Psoas muscle (tissue), 8 donors: ENCODE measurements around the gene RNF150. TPM values are rescaled to one million over a fixed set of nuclear protein-coding genes. Genes with fewer than 3 reads are reported as not detected.

ENCODE experiments used
- ATAC-seq, 4 donors: fragments of 200-7000 bp; cut with Tn5 transposase; one replicate each; pipeline ENCODE4 v1.9.1; 2020; ENCODE audit warnings: moderate library complexity in 3 of 4, mild to moderate bottlenecking in 2 of 4
- DNase-seq, 2 donors: peaks; one replicate each; pipeline ENCODE4 v3.0.0-alpha.2; 2020
- H3K27ac ChIP-seq: fragments of 200-600 bp; one replicate; pipeline ENCODE4 v1.8.0; 2022
- H3K27me3 ChIP-seq, 3 donors: fragments of 200-600 bp in 1 of 3; one replicate each; pipeline versions ENCODE4 v1.6.1 to v1.8.0; 2013 to 2022; ENCODE audit warnings: low read length in 2 of 3, mild to moderate bottlenecking in 2 of 3, moderate library complexity in 1 of 3; ENCODE audit not compliant: insufficient read depth in 3 of 3
- H3K36me3 ChIP-seq, 2 donors: fragments of 200-600 bp in 1 of 2; one replicate each; pipeline versions ENCODE4 v1.6.1 to v1.8.0; 2013 to 2022; ENCODE audit warnings: low read depth in 1 of 2, mild to moderate bottlenecking in 1 of 2, moderate library complexity in 1 of 2; ENCODE audit not compliant: insufficient read depth in 1 of 2
- H3K4me1 ChIP-seq: fragments of 200-600 bp; one replicate; pipeline ENCODE4 v1.8.0; 2022
- H3K4me3 ChIP-seq: fragments of 200-600 bp; one replicate; pipeline ENCODE4 v1.8.0; 2022; ENCODE audit warnings: mild to moderate bottlenecking
- H3K9me3 ChIP-seq: fragments of 200-600 bp; one replicate; pipeline ENCODE4 v1.8.0; 2022
- CTCF ChIP-seq: fragments of 200-600 bp; IDR thresholded peaks from one replicate; pipeline ENCODE4 v1.8.0; 2022; ENCODE audit warnings: antibody characterized with exemption
- WGBS, 3 donors: extraction: QIAGEN DNeasy Blood & Tissue Kit; methylation state at CpG; one replicate each; pipeline versions ENCODE4 v1.1.6 to v1.1.7; 2013; 5-methylcytosine and 5-hydroxymethylcytosine counted together
- intact Hi-C, 2 donors: fragments of 100-400 bp; cut with DNase I; formaldehyde crosslinking; loops; one replicate each; pipeline versions ENCODE4 v1.11.0 to v1.14.2; 2022
- polyA plus RNA-seq, 3 donors: library from polyadenylated mRNA; stranded (reverse); fragments of 200-250 nt; gene quantifications; one replicate each; pipeline ENCODE4 v1.2.3, GENCODE V29; 2013
- total RNA-seq, 4 donors: library from RNA; stranded (reverse); fragmentation: NEBNext Ultra II Directional in 2 of 4; extraction: Animal tissue kit (Norgen Biotek cat#: 25700) in 2 of 4; gene quantifications; one replicate each; pipeline versions ENCODE4 v1.2.1 to v1.2.4, GENCODE V29; 2021 to 2023
- donor health status: healthy with polysubstance abuse.
- donor health status: DM: no; HTN: no; CAD: no; lungs with moderate emphysema.
- donor health status: Bipolar disorder and iron deficiency.
- donor health status: healthy.
- donor health status: DM: yes; HTN: yes; CAD: no.
- donor health status: DM: no; HTN: no; CAD: no.
- donor health status: DM: no; HTN: no; CAD: no.
- donor health status: DM: yes; HTN: yes; CAD: no.

RNF150 gene
- total and polyA plus RNA-seq, 7 donors, result 0.78 to 12.6 (median 3.2) TPM

DNA sequence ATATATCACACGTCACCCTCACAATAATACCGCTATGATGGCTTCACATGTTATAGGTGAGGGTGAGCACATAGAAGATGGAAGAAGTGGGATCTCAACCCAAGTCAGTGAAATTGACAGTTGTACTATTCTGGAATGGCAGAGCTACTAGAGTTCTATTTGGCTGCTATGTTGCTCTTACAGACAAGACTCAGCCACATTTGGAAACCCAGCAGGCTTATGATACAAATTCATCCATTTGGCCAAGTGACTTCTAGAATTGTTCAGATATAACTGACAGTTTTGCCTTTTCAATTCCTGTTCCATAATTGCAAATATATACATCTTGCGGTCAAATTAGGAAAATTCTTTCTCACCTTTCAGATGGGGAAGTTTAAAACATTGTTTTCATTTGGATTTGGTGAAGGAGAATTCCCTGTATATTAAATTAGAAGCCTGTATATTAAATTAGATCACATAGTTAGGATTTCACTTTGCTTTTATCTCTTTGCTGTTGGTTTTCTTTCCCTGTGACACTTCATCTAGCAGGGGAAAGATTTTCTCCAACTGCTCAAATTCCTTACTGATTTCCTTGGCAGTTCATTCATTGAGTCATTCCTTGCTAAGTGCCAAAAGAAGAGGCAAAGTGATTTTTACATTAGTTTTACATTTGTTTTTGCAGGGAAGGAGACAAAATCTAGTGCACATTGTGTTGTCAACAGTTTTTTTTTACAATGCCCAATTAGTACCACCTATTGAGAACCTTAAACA is 256.5 kb downstream of the RNF150 start:
- intact Hi-C loops, result no loop called here
- Histone ChIP-seq H3K4me3 (no peak overlapping the region), H3K36me3 (no peaks in the 10 kb centered on the region), H3K27ac (no peak overlapping the region), H3K27me3 (no peaks in the 10 kb centered on the region), H3K9me3 (no peaks in the 10 kb centered on the region), H3K4me1 (no peaks in the 10 kb centered on the region)
- DNase-seq (no peak), ATAC-seq (no peak)
- no peak for TF ChIP-seq CTCF
- 91 to 93% (median 93%) methylated on average over 3 of the region's 3 CpGs for WGBS, 3 donors

DNA sequence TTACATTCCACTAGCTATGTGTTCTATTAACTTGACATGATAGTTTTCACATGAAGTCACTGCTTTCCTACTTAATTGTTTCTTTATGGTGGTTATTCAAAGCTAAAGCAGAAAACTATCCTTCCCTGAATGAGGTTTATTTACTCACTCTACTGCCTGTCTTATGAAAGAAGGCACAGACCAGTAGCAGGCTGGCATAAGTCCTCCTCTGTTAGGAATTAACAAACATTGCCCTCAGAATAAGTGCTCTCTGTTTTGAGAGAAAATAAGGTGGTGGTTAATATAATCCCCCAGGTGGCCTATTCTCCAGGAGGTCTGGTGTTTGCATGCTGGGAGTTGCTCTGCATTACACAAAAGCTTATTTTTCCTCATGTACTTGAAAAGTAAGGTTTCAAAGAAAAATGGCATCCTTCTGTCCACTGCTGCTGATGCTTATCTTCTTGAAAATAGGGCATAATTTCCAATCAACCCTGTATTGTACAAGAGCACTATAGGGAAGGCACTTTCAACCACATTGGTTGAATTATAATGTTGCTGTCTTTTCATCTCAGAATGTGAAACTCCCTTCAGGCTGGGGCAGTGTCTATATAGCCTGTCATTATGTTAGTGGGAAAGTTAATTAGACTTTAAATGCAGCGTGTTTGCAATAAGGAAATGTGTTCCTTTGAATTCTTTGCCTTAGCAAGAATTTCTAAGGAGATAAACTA is 257.4 kb downstream of the RNF150 start:
- no peak for ATAC-seq
- Histone ChIP-seq H3K9me3 (no peaks in the 10 kb centered on the region), H3K36me3 (no peaks in the 10 kb centered on the region), H3K27me3 (no peaks in the 10 kb centered on the region), H3K4me3 (no peak overlapping the region), H3K4me1 (peaks cover 4% of the 10 kb centered on the region), H3K27ac (no peak overlapping the region)
- intact Hi-C loops, result no loop called here
- 93 to 100% (median 93%) methylated on average over 1 of the region's 1 CpG for WGBS, 3 donors
- no peak for DNase-seq
- no peak for TF ChIP-seq CTCF

DNA sequence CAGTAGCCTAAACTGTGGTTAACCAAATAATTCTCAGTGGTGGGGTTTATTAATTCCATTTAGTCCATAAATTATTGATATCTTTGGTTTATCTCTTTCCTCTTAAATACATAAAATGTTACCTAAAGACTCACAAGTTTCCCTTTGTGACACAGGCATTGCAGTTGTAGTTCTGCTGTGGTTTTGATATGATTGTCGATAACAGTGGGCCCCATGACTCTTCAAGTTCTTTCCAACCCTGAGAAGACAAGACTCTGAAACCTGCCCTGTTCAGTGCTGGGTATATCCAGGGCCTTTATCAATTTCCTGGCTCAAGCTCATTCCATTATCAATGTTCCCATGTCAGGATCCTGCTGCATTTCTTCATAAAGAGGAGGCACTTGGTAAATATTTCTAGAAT is 259.2 kb downstream of the RNF150 start:
- WGBS, 3 donors, result 86 to 95% (median 95%) methylated on average over 1 of the region's 1 CpG
- intact Hi-C loops, result no loop called here
- H3K4me3 ChIP-seq, result no peak overlapping the region
- H3K36me3 ChIP-seq, result no peaks in the 10 kb centered on the region
- no peak overlapping the region for H3K27ac ChIP-seq
- no peaks in the 10 kb centered on the region for H3K27me3 ChIP-seq
- H3K4me1 ChIP-seq, result peaks cover 4% of the 10 kb centered on the region
- ATAC-seq (no peak), DNase-seq (no peak)
- TF ChIP-seq CTCF, result no peak
- H3K9me3 ChIP-seq, result no peaks in the 10 kb centered on the region

GRCh38 chr4:140871368-140871767 is 261.9 kb downstream of the RNF150 start:
- no peak overlapping the region for H3K27ac ChIP-seq
- intact Hi-C loops, result no loop called here
- H3K9me3 ChIP-seq, result no peaks in the 10 kb centered on the region
- TF ChIP-seq CTCF, result no peak
- WGBS, 3 donors, result 14 to 29% (median 23%) methylated on average over 1 of the region's 1 CpG
- H3K36me3 ChIP-seq, result peaks cover 0 to 6% of the 10 kb centered on the region in 2 donors
- peaks cover 4% of the 10 kb centered on the region for H3K4me1 ChIP-seq
- no peak for DNase-seq
- no peaks in the 10 kb centered on the region for H3K27me3 ChIP-seq
- H3K4me3 ChIP-seq, result no peak overlapping the region
- ATAC-seq, result no peak
